HG03175 (cell line): ENCODE results near the gene DGCR2.
"Not testable (repeated sequence)": the region's sequence is repeated elsewhere in the genome, so short reads cannot be mapped to it uniquely, and the experiment has no call there.

Source experiments
- ATAC-seq: cut with Tn5 transposase; IDR thresholded peaks from one replicate; pipeline ENCODE4 v1.9.1; 2021; ENCODE audit warnings: mild to moderate bottlenecking, moderate library complexity; ENCODE audit not compliant: unreplicated experiment

The DGCR2 gene

DNA sequence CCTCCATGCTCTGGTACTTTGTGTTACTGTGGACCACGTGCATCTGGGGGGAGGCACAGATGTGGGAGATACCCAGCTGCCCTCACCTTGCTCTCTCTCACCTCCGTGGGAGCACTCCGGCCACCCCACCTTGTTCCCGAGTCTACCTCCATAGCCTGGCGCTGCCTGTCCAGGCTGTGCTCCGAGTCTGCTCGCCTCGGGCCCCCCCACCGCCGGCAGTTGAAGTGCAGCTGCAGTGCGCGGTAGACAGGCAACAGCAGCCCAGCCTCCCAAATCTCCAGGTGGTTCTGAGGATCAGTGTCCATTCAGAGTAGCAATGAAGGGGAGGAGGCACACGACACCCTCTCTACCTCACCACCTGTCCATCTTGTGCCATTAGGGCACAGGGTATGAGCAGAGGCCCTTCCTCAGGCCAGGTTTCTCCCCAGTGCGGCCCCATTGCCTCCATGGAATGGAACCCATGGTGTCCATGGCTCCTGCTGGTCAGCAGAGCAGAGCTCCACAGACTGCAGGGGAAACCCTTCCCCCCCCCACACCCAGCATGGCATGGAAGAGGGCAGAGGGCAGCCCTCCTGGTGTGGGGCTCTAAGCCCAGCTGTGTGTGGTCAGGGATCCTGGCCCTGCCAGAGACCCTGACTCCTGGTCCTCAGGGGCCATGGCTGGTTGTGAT lies 89.2 kb downstream of the DGCR2 start:
- not testable (repeated sequence) for ATAC-seq

GRCh38 chr22:19032156-19032785 lies 89.9 kb downstream of the DGCR2 start:
- ATAC-seq = not testable (repeated sequence)

- not testable (repeated sequence) for ATAC-seq
These were observed 91.3 kb downstream of the DGCR2 start for GRCh38 chr22:19030889-19031252.

DNA sequence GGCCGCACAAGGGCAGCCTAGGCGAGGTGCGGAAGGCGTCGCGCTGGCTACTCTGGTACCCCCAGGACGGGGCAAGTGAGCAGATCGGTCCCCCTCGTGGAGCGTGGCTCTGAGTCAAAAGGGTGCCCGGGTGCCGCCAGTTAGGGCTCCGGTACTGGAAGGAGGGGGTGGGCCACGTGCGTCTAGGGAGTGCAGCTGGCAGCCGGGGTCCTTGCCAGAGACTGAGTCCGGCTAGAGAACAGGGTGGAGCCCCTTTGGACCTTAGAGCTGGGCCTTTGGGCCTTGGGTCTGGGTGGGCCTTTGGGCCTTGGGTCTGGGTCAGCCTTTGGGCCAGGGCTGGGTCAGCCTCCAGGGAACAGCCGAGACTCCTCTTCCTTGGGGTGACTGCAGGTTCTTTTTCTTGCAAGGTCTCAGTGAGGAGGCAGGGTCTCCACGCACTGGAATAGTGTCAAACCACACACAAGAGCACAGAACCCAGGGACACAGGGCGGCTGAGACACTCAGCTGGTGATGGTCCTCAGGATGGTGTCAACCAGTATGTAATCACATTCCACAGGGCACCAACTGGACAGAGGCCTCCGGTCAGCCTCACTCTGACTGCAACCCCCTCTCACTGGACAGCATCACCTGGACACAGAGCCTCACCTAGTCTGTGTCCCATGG lies 91.9 kb downstream of the DGCR2 start:
- not testable (repeated sequence) for ATAC-seq

GRCh38 chr22:19029113-19030103 lies 92.8 kb downstream of the DGCR2 start:
- not testable (repeated sequence) for ATAC-seq

DNA sequence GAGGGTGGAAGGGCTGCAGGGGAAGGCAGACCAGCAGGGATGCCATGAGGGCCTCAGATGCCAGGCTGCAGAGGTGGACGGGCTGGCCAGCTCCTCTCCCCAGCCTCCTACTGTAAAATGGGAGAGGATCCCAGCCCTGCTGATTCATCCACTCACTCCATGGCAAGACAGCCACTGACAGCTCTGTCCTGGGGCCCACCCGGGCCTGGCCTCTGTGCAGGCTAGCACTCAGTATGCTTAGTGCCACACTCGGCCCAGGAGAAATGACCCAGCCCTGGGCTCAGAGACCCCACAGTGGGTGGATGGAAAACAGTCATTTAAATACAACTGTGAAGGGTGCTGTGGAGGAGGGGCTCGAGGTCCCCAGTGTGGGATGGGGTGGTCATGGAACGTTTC lies 94.2 kb downstream of the DGCR2 start:
- not testable (repeated sequence) for ATAC-seq

- not testable (repeated sequence) for ATAC-seq
These were observed 94.7 kb downstream of the DGCR2 start for GRCh38 chr22:19027371-19028059.

- ATAC-seq = not testable (repeated sequence)
These were observed 96.1 kb downstream of the DGCR2 start for GRCh38 chr22:19026080-19026479.

- ATAC-seq = not testable (repeated sequence)
These were observed 97.2 kb downstream of the DGCR2 start for GRCh38 chr22:19024956-19025489.

GRCh38 chr22:19023931-19024330 lies 98.3 kb downstream of the DGCR2 start:
- not testable (repeated sequence) for ATAC-seq

GRCh38 chr22:19022755-19023154 lies 99.5 kb downstream of the DGCR2 start:
- ATAC-seq = no peak

DNA sequence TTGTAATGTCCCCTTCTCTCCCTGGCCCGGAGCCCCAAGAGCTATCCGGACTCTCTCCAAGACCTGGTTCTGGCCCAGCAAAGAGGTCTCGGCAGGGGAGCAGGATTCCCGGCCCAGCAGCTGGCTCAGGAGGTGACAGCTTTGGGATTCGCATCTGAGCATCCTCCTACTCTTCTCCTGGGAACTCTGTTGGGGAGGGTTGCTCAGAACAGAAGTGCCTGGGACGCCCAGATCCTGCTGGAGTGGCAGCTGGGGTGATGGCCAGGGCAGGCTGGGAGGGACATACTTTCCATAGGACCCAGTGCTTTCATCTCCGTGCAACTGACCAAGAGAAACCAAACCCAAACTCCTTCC lies 102.6 kb downstream of the DGCR2 start:
- ATAC-seq = no peak

GRCh38 chr22:19019029-19019678 lies 103.1 kb downstream of the DGCR2 start:
- no peak for ATAC-seq

DNA sequence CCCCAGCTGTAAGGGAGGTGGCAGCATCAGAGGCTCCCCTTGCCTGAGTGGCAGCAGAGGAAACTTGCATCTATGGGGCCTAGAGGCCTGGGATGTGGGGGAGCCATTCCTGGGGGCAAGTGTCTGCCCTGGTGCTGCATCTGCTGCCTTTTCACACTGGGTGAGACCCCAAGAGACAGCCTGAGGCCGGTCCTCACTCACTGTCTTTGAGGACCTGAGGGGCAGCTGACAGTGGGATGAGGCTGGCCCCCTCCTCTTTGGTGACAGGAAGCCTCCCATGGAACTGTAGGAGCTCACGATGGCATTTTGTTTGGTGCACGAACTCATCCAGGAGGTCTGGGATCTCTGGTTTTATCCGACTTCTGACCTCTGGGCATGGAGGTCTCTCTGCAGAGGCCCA lies 104.0 kb downstream of the DGCR2 start:
- ATAC-seq = no peak

DNA sequence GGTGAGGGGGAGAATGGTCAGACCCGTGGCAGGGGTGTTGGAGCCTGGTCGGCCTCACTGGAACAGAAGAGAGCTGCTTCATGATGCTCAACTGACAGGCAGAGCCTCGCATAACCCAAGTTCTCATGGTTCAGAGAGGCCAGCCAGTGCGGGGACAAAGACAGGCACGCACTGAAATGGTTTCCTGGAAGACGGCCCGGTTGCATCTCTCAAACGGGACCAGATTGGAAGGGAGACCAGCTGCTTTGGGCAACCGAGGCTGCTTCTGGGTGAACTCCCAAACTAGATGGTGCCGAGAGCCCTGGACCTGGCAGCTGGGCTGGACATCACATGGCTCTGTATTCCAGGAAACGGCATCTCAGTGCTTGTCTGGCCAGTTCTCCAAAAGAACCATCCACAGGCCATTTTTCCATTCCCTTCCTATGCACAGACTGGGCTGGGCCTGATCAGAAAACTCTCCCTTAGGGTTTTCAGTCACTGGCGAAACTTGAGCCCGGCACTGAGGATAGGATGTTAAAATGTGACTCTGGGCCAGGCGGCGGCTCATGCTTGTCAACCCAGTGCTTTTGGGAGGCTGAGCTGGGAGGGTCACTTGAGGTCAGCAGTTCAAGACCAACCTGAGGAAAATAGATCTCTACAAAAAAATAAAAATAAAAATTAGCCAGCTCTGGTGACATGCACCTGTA lies 106.0 kb downstream of the DGCR2 start:
- ATAC-seq = no peak

DNA sequence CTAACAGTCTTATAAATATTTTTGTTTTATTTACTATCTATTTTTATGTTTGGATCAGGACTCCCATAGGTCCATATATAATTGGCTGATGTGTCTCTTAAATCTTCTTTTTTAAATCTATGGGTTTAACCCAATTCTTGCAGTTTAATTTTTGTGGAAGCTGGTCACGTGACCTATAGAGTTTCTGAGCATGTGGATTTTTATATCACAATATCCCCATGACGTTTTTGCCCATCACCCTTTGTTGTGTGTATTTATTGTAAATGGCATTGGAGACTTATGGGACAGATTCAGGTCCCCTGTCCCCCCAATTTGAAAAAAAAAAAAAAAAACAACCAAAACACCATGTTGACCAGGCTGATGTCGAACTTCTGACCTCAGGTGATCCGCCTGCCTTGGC lies 107.3 kb downstream of the DGCR2 start:
- no peak for ATAC-seq

DNA sequence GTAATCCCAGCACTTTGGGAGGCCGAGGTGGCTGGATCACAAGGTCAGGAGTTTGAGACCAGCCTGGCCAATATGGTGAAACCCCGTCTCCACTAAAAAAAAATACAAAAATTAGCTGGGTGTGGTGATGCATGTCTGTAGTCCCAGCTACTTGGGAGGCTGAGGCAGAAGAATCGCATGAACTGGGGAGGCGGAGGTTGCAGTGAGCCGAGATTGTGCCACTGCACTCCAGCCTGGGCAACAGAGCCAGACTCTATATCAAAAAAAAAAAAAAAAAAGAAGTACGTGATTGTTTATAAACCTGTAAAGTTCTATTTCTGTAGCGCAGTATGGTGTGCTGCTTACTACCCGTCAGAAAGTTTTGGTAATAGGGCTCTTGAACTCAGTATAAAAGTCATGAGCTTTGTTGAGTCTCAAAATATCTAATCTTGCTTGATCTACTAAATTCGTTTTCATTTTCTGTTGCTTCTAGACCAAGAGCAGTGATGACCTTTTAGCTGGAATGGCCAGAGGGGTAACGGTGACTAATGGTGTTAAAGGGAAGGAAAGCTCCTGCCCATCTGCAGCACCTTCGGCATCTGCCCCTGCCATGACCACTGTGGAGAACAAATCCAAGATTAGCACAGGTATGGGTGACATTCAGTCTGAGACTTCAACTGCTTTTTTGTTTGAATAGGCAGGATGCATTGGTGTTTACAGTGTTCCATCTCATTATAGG lies 108.2 kb downstream of the DGCR2 start:
- ATAC-seq = not testable (repeated sequence)

DNA sequence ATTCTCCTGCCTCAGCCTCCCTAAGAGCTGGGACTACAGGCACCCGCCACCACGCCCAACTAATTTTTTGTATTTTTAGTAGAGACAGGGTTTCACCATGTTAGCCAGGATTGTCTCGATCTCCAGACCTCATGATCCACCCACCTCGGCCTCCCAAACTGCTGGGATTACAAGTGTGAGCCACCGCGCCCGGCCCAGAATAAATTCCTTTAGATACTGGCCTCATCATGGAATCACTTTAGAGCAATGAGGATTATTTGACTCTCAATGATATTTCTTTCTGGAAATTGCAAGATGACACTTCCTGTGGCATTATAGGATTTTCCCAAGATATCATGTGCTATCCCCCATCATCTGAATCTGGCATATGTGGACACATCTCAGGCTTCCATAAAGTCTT lies 108.8 kb downstream of the DGCR2 start:
- not testable (repeated sequence) for ATAC-seq
